Lower leg skin (tissue), 4 donors: Measurements from ENCODE around the gene SPP2. TPM values are rescaled to one million over a fixed set of nuclear protein-coding genes. Genes with fewer than 3 reads are reported as not detected.

Experiments
- DNase-seq, 2 donors: peaks; one replicate each; pipeline ENCODE4 v3.0.0-alpha.2; 2019; ENCODE audit warnings: low spot score in 2 of 2
- H3K4me3 ChIP-seq: fragments of 200-600 bp; sonication (generic); 2 replicates; pipeline ENCODE4 v1.5.1; 2017; ENCODE audit warnings: mild to moderate bottlenecking, low read depth; ENCODE audit not compliant: poor library complexity, severe bottlenecking
- CTCF ChIP-seq, 3 donors: fragments of 450-650 bp; IDR thresholded peaks; one replicate each; pipeline ENCODE4 v1.5.1; 2016; ENCODE audit warnings: antibody characterized with exemption in 3 of 3, mild to moderate bottlenecking in 3 of 3, moderate library complexity in 2 of 3
- POLR2A ChIP-seq, 2 donors: fragments of 450-650 bp; IDR thresholded peaks; one replicate each; pipeline ENCODE4 v1.6.1; 2016 to 2017; ENCODE audit warnings: antibody characterized with exemption in 2 of 2, mild to moderate bottlenecking in 1 of 2, moderate library complexity in 1 of 2
- WGBS, 2 donors: methylation state at CpG; one replicate each; pipeline ENCODE4 v1.1.5; 2018; 5-methylcytosine and 5-hydroxymethylcytosine counted together
- intact Hi-C: fragments of 100-400 bp; cut with DNase I; formaldehyde crosslinking; loops from one replicate; pipeline ENCODE4 v1.15.0; 2023; ENCODE audit warnings: low total_unique reads
- total RNA-seq, 4 donors: library from RNA; depleted of rRNA; stranded (reverse); fragments of >200 nt; gene quantifications; one replicate each; pipeline ENCODE4 v1.1.0, GENCODE V29; 2016

Gene SPP2
- total RNA-seq, 4 donors from 2014 or later, result not detected

DNA sequence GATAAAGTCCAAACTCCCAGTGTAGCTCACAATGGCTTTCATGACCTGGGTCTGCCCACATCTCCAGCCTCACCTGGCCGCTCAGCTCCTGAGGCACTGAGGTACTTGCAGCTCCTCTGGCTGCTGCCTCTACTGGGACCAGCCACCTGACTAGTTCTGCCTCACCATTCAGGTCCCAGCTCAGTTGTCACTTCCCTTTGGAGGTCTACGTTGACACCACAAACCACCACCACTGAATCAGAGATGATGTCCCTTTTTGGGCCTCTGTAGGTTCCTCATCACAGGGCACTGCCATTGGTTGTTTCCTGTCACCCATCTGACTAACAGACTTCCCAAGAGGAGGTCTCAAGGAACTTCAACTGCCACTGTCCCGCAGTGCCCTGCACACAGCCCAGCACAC, 21.2 kb downstream of the SPP2 start:
- no peak overlapping the region for H3K4me3 ChIP-seq
- WGBS, 2 donors, result 86 to 90% methylated on average over 3 of the region's 3 CpGs
- no peak for DNase-seq
- intact Hi-C loops, result no loop called here
- no peak for TF ChIP-seq CTCF (IDR thresholded peaks at IDR 0.05)
- TF ChIP-seq POLR2A (IDR thresholded peaks at IDR 0.05), result no peak

GRCh38 chr2:234072454-234072853, 22.0 kb downstream of the SPP2 start:
- no peak overlapping the region for H3K4me3 ChIP-seq
- WGBS, 2 donors, result 91 to 97% methylated on average over 4 of the region's 4 CpGs
- TF ChIP-seq CTCF (IDR thresholded peaks at IDR 0.05), result no peak
- DNase-seq, result no peak
- intact Hi-C loops, result no loop called here

- H3K4me3 ChIP-seq, result no peak overlapping the region
- 75 to 77% methylated on average over 13 of the region's 13 CpGs for WGBS, 2 donors
- no peak for DNase-seq
- TF ChIP-seq CTCF (IDR thresholded peaks at IDR 0.05), result no peak
- no peak for TF ChIP-seq POLR2A (IDR thresholded peaks at IDR 0.05)
- intact Hi-C loops, result no loop called here
These were observed 24.4 kb downstream of the SPP2 start for GRCh38 chr2:234074751-234075517.

- DNase-seq, result no peak
- 73 to 85% methylated on average over 4 of the region's 4 CpGs for WGBS, 2 donors
- TF ChIP-seq POLR2A (IDR thresholded peaks at IDR 0.05), result no peak
- TF ChIP-seq CTCF (IDR thresholded peaks at IDR 0.05), result no peak
- no peak overlapping the region for H3K4me3 ChIP-seq
- intact Hi-C loops, result no loop called here
These were observed 25.0 kb downstream of the SPP2 start for GRCh38 chr2:234075518-234075915.

GRCh38 chr2:234075947-234076346, 25.4 kb downstream of the SPP2 start:
- no peak for DNase-seq
- no peak for TF ChIP-seq POLR2A (IDR thresholded peaks at IDR 0.05)
- no peak for TF ChIP-seq CTCF (IDR thresholded peaks at IDR 0.05)
- intact Hi-C loops, result no loop called here
- no peak overlapping the region for H3K4me3 ChIP-seq
- WGBS, 2 donors, result 85 to 86% methylated on average over 8 of the region's 8 CpGs

GRCh38 chr2:234076451-234076850, 25.9 kb downstream of the SPP2 start:
- 87 to 91% methylated on average over 3 of the region's 3 CpGs for WGBS, 2 donors
- intact Hi-C loops, result no loop called here
- H3K4me3 ChIP-seq, result no peak overlapping the region
- DNase-seq, result no peak
- TF ChIP-seq CTCF (IDR thresholded peaks at IDR 0.05) (no peak), POLR2A (IDR thresholded peaks at IDR 0.05) (no peak)
